ENCODE data around the gene SURF4. TPM values are rescaled to one million over a fixed set of nuclear protein-coding genes. Genes with fewer than 3 reads are reported as not detected.

Gene SURF4
- total and polyA plus RNA-seq, 2 of the 13 experiments (the other 11 are each of a cell fraction or from before 2014, with no cell fraction given), result 220 to 265 TPM

- TF ChIP-seq, protein P1, sequence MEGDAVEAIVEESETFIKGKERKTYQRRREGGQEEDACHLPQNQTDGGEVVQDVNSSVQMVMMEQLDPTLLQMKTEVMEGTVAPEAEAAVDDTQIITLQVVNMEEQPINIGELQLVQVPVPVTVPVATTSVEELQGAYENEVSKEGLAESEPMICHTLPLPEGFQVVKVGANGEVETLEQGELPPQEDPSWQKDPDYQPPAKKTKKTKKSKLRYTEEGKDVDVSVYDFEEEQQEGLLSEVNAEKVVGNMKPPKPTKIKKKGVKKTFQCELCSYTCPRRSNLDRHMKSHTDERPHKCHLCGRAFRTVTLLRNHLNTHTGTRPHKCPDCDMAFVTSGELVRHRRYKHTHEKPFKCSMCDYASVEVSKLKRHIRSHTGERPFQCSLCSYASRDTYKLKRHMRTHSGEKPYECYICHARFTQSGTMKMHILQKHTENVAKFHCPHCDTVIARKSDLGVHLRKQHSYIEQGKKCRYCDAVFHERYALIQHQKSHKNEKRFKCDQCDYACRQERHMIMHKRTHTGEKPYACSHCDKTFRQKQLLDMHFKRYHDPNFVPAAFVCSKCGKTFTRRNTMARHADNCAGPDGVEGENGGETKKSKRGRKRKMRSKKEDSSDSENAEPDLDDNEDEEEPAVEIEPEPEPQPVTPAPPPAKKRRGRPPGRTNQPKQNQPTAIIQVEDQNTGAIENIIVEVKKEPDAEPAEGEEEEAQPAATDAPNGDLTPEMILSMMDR (CRISPR knock-in tag; IDR thresholded peaks at IDR 0.05), result peak; percentile 45
- TF ChIP-seq ZNF121 (CRISPR knock-in tag; IDR thresholded peaks at IDR 0.05) (peak; percentile 29; the same call in 1 of the 2 replicates), PRPF4 (IDR thresholded peaks at IDR 0.05; ENCODE audit: low read depth, low read length, poor library complexity, severe bottlenecking) (no peak), ZNF292 (CRISPR knock-in tag; IDR thresholded peaks at IDR 0.05; ENCODE audit: borderline replicate concordance, low read depth) (peak; percentile 49; the same call in 1 of the 2 replicates), HOXD1 (CRISPR knock-in tag; IDR thresholded peaks at IDR 0.05) (no peak), EP300 (IDR thresholded peaks at IDR 0.05; ENCODE audit: low read depth in 2 of 2, low read length in 2 of 2) (peak in 1 of 2 experiments; percentile 29; a peak in 1 of 4 replicates), EP300 (CRISPR knock-in tag; IDR thresholded peaks at IDR 0.05; ENCODE audit: borderline replicate concordance) (no peak), GATAD1 (CRISPR knock-in tag; IDR thresholded peaks at IDR 0.05) (0 out of 2 replicates have a peak, but pooled peaks have one; percentile 44), ELF4 (CRISPR knock-in tag; IDR thresholded peaks at IDR 0.05; ENCODE audit: borderline replicate concordance) (no peak), MAFF (IDR thresholded peaks at IDR 0.05; ENCODE audit: low read depth, low read length) (no peak), ZNF652 (CRISPR knock-in tag; IDR thresholded peaks at IDR 0.05; ENCODE audit: borderline replicate concordance, low read depth) (no peak), ZNF556 (CRISPR knock-in tag; IDR thresholded peaks at IDR 0.05; ENCODE audit: borderline replicate concordance) (no peak), GABPA (IDR thresholded peaks at IDR 0.05; ENCODE audit: low read depth, low read length) (no peak), GABPA (CRISPR knock-in tag; IDR thresholded peaks at IDR 0.05; ENCODE audit: low read depth) (0 out of 2 replicates have a peak, but pooled peaks have one; percentile 41), ZBTB26 (CRISPR knock-in tag; IDR thresholded peaks at IDR 0.05; ENCODE audit: borderline replicate concordance) (no peak), CSRNP1 (CRISPR knock-in tag; IDR thresholded peaks at IDR 0.05) (no peak), ZSCAN21 (CRISPR knock-in tag; IDR thresholded peaks at IDR 0.05; ENCODE audit: borderline replicate concordance) (0 out of 2 replicates have a peak, but pooled peaks have one; percentile 21), GABPB1 (CRISPR knock-in tag; IDR thresholded peaks at IDR 0.05) (peak; percentile 61), MYNN (CRISPR knock-in tag; IDR thresholded peaks at IDR 0.05; ENCODE audit: low read depth) (no peak), ZNF256 (CRISPR knock-in tag; conservative IDR thresholded peaks at IDR 0.05) (no peak)
- TF ChIP-seq, protein P2, sequence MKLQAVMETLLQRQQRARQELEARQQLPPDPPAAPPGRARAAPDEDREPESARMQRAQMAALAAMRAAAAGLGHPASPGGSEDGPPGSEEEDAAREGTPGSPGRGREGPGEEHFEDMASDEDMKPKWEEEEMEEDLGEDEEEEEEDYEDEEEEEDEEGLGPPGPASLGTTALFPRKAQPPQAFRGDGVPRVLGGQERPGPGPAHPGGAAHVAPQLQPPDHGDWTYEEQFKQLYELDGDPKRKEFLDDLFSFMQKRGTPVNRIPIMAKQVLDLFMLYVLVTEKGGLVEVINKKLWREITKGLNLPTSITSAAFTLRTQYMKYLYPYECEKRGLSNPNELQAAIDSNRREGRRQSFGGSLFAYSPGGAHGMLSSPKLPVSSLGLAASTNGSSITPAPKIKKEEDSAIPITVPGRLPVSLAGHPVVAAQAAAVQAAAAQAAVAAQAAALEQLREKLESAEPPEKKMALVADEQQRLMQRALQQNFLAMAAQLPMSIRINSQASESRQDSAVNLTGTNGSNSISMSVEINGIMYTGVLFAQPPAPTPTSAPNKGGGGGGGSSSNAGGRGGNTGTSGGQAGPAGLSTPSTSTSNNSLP (IDR thresholded peaks at IDR 0.05; ENCODE audit: low read depth, low read length), result no peak
These were observed 18.9 kb upstream of the SURF4 start (continued) for GRCh38 chr9:133394687-133395271.
